Measurements from ENCODE around the gene ZNF830.

DNA sequence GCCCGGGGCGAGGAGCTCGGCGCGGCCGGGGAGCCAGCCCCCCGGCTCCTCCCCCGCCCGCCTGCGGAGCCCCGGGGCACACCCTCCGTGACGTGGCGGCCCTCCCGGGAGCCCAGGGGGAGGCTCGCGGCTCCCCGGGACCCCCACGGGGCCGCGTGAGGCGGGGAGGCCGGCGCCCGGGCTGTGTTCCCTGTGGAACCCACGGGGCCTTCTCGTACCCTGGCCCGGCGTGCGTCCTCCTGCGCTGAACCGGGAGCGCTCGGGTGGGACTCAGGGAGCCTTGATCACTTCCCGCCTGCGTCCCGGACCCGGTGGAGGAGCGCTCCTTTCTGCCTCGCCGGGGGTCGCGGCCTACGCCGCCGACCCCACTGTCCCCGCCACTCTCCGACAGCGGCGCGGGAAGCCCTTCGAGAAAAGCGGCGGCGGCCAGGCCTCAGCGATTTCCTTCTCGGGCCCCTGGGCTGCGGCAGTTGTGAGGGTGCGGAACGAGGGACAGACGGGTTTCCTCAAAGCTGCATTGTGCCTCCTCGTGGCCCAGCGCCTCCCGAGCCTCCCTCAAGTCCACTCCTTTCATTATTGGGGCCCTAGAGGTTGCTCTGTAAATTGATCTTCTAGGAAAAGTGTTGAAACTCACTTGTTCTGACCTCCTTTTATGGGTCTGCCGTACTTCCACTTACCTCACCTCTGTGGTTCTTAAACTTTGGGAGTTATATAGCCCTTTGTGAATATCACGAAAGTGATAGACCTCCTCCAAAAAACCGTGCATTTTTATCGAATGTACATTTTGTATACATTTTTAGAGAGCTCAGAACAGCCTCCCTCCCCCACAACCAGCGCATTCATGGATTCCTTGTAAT is 19.6 kb downstream of the ZNF830 start:
- TF ChIP-seq, protein P1, sequence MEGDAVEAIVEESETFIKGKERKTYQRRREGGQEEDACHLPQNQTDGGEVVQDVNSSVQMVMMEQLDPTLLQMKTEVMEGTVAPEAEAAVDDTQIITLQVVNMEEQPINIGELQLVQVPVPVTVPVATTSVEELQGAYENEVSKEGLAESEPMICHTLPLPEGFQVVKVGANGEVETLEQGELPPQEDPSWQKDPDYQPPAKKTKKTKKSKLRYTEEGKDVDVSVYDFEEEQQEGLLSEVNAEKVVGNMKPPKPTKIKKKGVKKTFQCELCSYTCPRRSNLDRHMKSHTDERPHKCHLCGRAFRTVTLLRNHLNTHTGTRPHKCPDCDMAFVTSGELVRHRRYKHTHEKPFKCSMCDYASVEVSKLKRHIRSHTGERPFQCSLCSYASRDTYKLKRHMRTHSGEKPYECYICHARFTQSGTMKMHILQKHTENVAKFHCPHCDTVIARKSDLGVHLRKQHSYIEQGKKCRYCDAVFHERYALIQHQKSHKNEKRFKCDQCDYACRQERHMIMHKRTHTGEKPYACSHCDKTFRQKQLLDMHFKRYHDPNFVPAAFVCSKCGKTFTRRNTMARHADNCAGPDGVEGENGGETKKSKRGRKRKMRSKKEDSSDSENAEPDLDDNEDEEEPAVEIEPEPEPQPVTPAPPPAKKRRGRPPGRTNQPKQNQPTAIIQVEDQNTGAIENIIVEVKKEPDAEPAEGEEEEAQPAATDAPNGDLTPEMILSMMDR (IDR thresholded peaks at IDR 0.05 in 2 of 3, conservative IDR thresholded peaks at IDR 0.05 in 1 of 3; ENCODE audit: borderline replicate concordance in 1 of 3, insufficient read depth in 1 of 3, low read depth in 2 of 3, low read length in 2 of 3): peak; percentile 27 to 38 (median 35); a peak in 5 of 6 replicates
- peak; percentile 18; the same call in 1 of the 2 replicates for TF ChIP-seq POLR2AphosphoS5 (IDR thresholded peaks at IDR 0.05; ENCODE audit: low read depth, low read length)
- peak; percentile 40 for TF ChIP-seq RAD21 (IDR thresholded peaks at IDR 0.05; ENCODE audit: low read depth)
- TF ChIP-seq, protein P2, sequence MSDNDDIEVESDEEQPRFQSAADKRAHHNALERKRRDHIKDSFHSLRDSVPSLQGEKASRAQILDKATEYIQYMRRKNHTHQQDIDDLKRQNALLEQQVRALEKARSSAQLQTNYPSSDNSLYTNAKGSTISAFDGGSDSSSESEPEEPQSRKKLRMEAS (IDR thresholded peaks at IDR 0.05): peak; percentile 70
- no peak for TF ChIP-seq ZNF274 (IDR thresholded peaks at IDR 0.05; ENCODE audit: low read depth, low read length)
- TF ChIP-seq EGR1 (IDR thresholded peaks at IDR 0.05; ENCODE audit: low read depth): no peak
- no peak for TF ChIP-seq JUND (IDR thresholded peaks at IDR 0.05)
- TF ChIP-seq POLR2A (IDR thresholded peaks at IDR 0.05; ENCODE audit: borderline replicate concordance, extremely low read depth, insufficient read depth, insufficient read length): no peak
- no peak for TF ChIP-seq EZH2 (IDR thresholded peaks at IDR 0.05)
- TF ChIP-seq EZH2phosphoT487 (IDR thresholded peaks at IDR 0.05; ENCODE audit: borderline replicate concordance): no peak
